IMR-90 (cell line): ENCODE data around the gene CR1L. TPM values are rescaled to one million over a fixed set of nuclear protein-coding genes. Genes with fewer than 3 reads are reported as not detected.
"Not testable (repeated sequence)": the region's sequence is repeated elsewhere in the genome, so short reads cannot be mapped to it uniquely, and the experiment has no call there.

Source experiments
- ATAC-seq: fragments of 200-7000 bp; cut with Tn5 transposase; 2 replicates; pipeline ENCODE4 v1.9.1; 2020; ENCODE audit warnings: low read depth, mild to moderate bottlenecking, moderate library complexity
- BruUV-seq: library from RNA; stranded (reverse); fragments of 400-500 nt; replicated peaks from 2 replicates; lab custom pipeline; 2021; lab: Mats Ljungman, UMichigan
- CTCF ChIA-PET: fragments of 300-600 bp; formaldehyde crosslinking; extraction: SDS; loops from one replicate; lab custom pipeline; 2021; ENCODE audit warnings: antibody characterized with exemption; lab: Yijun Ruan, JAX
- POLR2A ChIA-PET: fragments of 300-600 bp; sonication (Branson Sonifier 250); formaldehyde crosslinking; loops from one replicate; lab custom pipeline; 2022; ENCODE audit warnings: antibody characterized with exemption; ENCODE audit not compliant: unreplicated experiment; lab: Charles Lee
- DNase-seq: peaks from one replicate; pipeline ENCODE4 v3.0.0; 2013
- H2AFZ ChIP-seq: replicated peaks from 2 replicates; pipeline ENCODE3; 2013; ENCODE audit warnings: low read length, mild to moderate bottlenecking; ENCODE audit not compliant: poor library complexity
- H2AK5ac ChIP-seq: 2 replicates; pipeline ENCODE4 v1.6.1; 2013; ENCODE audit warnings: low read depth, low read length, inconsistent platforms
- H2AK9ac ChIP-seq: replicated peaks from 2 replicates; pipeline ENCODE3; 2013; ENCODE audit warnings: mild to moderate bottlenecking, low read depth, low read length, moderate library complexity; ENCODE audit not compliant: poor library complexity
- H2BK120ac ChIP-seq: 2 replicates; pipeline ENCODE4 v1.6.1; 2013; ENCODE audit warnings: low read depth, low read length, inconsistent platforms
- H2BK15ac ChIP-seq: 3 replicates; pipeline ENCODE4 v1.6.1; 2013; ENCODE audit warnings: low read depth, low read length, inconsistent platforms
- H2BK20ac ChIP-seq: 2 replicates; pipeline ENCODE4 v1.6.1; 2013; ENCODE audit warnings: low read depth, mild to moderate bottlenecking, inconsistent platforms, low read length, moderate library complexity
- H2BK5ac ChIP-seq: 2 replicates; pipeline ENCODE4 v1.6.1; 2013; ENCODE audit warnings: mild to moderate bottlenecking, low read depth, low read length, inconsistent platforms; ENCODE audit not compliant: poor library complexity, severe bottlenecking
- H3K14ac ChIP-seq: replicated peaks from 2 replicates; pipeline ENCODE4 v1.6.1; 2013; ENCODE audit warnings: low read depth, low read length, inconsistent platforms
- H3K18ac ChIP-seq: 2 replicates; pipeline ENCODE4 v1.6.1; 2013; ENCODE audit warnings: low read depth, low read length, control low read depth
- H3K23ac ChIP-seq: 2 replicates; pipeline ENCODE4 v1.6.1; 2013; ENCODE audit warnings: low read depth, low read length, inconsistent platforms
- H3K27ac ChIP-seq: 2 replicates; pipeline ENCODE4 v1.5.1; 2013; ENCODE audit warnings: mild to moderate bottlenecking, control low read depth, low read length; ENCODE audit not compliant: insufficient read depth
- H3K27me3 ChIP-seq: 2 replicates; pipeline ENCODE4 v1.6.1; 2013; ENCODE audit warnings: low read length; ENCODE audit not compliant: control insufficient read depth, insufficient read depth
- H3K36me3 ChIP-seq: 2 replicates; pipeline ENCODE4 v1.6.1; 2013; ENCODE audit warnings: low read length, mixed read lengths; ENCODE audit not compliant: control insufficient read depth, insufficient read depth
- H3K4ac ChIP-seq: 2 replicates; pipeline ENCODE4 v1.6.1; 2013; ENCODE audit warnings: low read depth, low read length, inconsistent platforms
- H3K4me1 ChIP-seq: 2 replicates; pipeline ENCODE4 v1.6.1; 2013; ENCODE audit warnings: low read length, mixed read lengths; ENCODE audit not compliant: control insufficient read depth, insufficient read depth
- H3K4me2 ChIP-seq: 2 replicates; pipeline ENCODE4 v1.6.1; 2013; ENCODE audit warnings: low read depth, mild to moderate bottlenecking, control low read depth, low read length, moderate library complexity
- H3K4me3 ChIP-seq: 2 replicates; pipeline ENCODE4 v1.5.1; 2013; ENCODE audit warnings: low read depth, mild to moderate bottlenecking, control low read depth, low read length, moderate library complexity; ENCODE audit not compliant: insufficient read depth
- H3K56ac ChIP-seq: 2 replicates; pipeline ENCODE4 v1.6.1; 2013; ENCODE audit warnings: low read length, inconsistent platforms; ENCODE audit not compliant: insufficient read depth; ENCODE audit errors: extremely low read depth
- H3K79me1 ChIP-seq, 2 experiments: 2 replicates each; pipeline ENCODE4 v1.6.1; 2013; ENCODE audit warnings: low read length in 2 of 2, inconsistent platforms in 1 of 2, low read depth in 1 of 2
- H3K9ac ChIP-seq: 2 replicates; pipeline ENCODE4 v1.6.1; 2013; ENCODE audit warnings: low read depth, low read length, control low read depth
- H3K9me1 ChIP-seq: 2 replicates; pipeline ENCODE4 v1.6.1; 2013; ENCODE audit warnings: low read length, inconsistent platforms; ENCODE audit not compliant: insufficient read depth
- H3K9me3 ChIP-seq: 2 replicates; pipeline ENCODE4 v1.6.1; 2013; ENCODE audit warnings: low read length; ENCODE audit not compliant: control insufficient read depth, insufficient read depth
- H4K20me1 ChIP-seq: 2 replicates; pipeline ENCODE4 v1.6.1; 2013; ENCODE audit warnings: low read length, inconsistent platforms; ENCODE audit not compliant: insufficient read depth
- H4K5ac ChIP-seq: 2 replicates; pipeline ENCODE4 v1.6.1; 2013; ENCODE audit warnings: mild to moderate bottlenecking, low read depth, low read length, control low read depth
- H4K8ac ChIP-seq, 2 experiments: 2 replicates each; pipeline ENCODE4 v1.6.1; 2013; ENCODE audit warnings: low read depth in 2 of 2, low read length in 2 of 2, control low read depth in 1 of 2, inconsistent platforms in 1 of 2
- H4K91ac ChIP-seq: 2 replicates; pipeline ENCODE4 v1.6.1; 2013; ENCODE audit warnings: low read depth, low read length, inconsistent platforms; ENCODE audit not compliant: insufficient read depth
- FOS ChIP-seq: fragments of 150-350 bp; IDR thresholded peaks from 2 replicates; pipeline ENCODE4 v1.6.1; 2016; ENCODE audit warnings: low read depth, low read length
- WGBS, 2 experiments: methylation state at CpG; one replicate each; pipeline versions ENCODE4 v1.1.5 to v1.1.7; 2013; ENCODE audit warnings: missing lambda C conversion rate in 2 of 2; ENCODE audit not compliant: insufficient read length in 1 of 2; ENCODE audit errors: extremely low coverage in 2 of 2; 5-methylcytosine and 5-hydroxymethylcytosine counted together
- dilution Hi-C: fragments of 300-500 bp; cut with HindIII; formaldehyde crosslinking; loops from one replicate; pipeline ENCODE4 v1.14.3; 2018; ENCODE audit warnings: low sequenced_read_pairs; ENCODE audit not compliant: unreplicated experiment
- in situ Hi-C: fragments of 300-500 bp; cut with MboI; formaldehyde crosslinking; loops from 3 replicates; pipeline ENCODE4 v1.14.3; 2019; ENCODE audit warnings: low sequenced_read_pairs, inconsistent platforms, mixed read lengths
- intact Hi-C: fragments of 100-400 bp; cut with micrococcal nuclease; formaldehyde crosslinking; loops from 2 replicates; pipeline ENCODE4 v1.10.0; 2022
- polyA plus RNA-seq, 3 experiments: library from polyadenylated mRNA; depleted of rRNA; stranded (reverse); fragments of >200 nt; gene quantifications; 2 replicates each; pipeline ENCODE4 v1.2.3, GENCODE V29; 2012; ENCODE audit warnings: low replicate concordance in 1 of 3
- total RNA-seq: library from RNA; depleted of rRNA; stranded (reverse); fragments of >200 nt; gene quantifications from 2 replicates; pipeline ENCODE4 v1.2.3, GENCODE V29; 2012

CR1L gene
- total and polyA plus RNA-seq, 2 of the 4 experiments (the other 2 are of a cell fraction) = not detected

- Histone ChIP-seq H2AK5ac (no peak overlapping the region), H2BK120ac (no peak overlapping the region), H4K8ac (no peak overlapping the region), H2BK15ac (no peak overlapping the region), H4K91ac (no peak overlapping the region), H3K56ac (no peak overlapping the region), H2BK5ac (no peak overlapping the region), H3K27me3 (no peaks in the 10 kb centered on the region), H3K18ac (no peak overlapping the region), H3K9ac (no peak overlapping the region), H3K4me3 (no peak overlapping the region), H4K20me1 (no peaks in the 10 kb centered on the region), H2BK20ac (no peak overlapping the region), H3K23ac (no peak overlapping the region), H3K14ac (no peak overlapping the region), H3K36me3 (peaks cover 23% of the 10 kb centered on the region), H3K79me1 (peaks cover 0 to 3% of the 10 kb centered on the region in 2 experiments; a peak in 2 of 4 replicates), H2AFZ (no peak overlapping the region), H2AK9ac (no peak overlapping the region), H3K9me3 (no peaks in the 10 kb centered on the region), H3K27ac (no peak overlapping the region), H3K4ac (no peak overlapping the region), H3K4me1 (no peaks in the 10 kb centered on the region), H3K4me2 (no peak overlapping the region), H3K9me1 (no peaks in the 10 kb centered on the region; the same call in 1 of the 2 replicates), H4K5ac (no peak overlapping the region)
- BruUV-seq = no TSS peak
- WGBS, 2 experiments = no CpG with 5 or more reads among the region's 1 CpG
- CTCF ChIA-PET = no interaction called here
- POLR2A ChIA-PET = no interaction called here
- TF ChIP-seq FOS = no peak
- DNase-seq (no peak), ATAC-seq (no peak)
- dilution Hi-C loops (no loop called here), intact Hi-C loops (no loop called here), in situ Hi-C loops (no loop called here)
These were observed 121.6 kb downstream of the CR1L start for GRCh38 chr1:207766569-207766968.

GRCh38 chr1:207770514-207770913 lies 125.6 kb downstream of the CR1L start:
- H3K18ac ChIP-seq, BruUV-seq, H3K23ac ChIP-seq, H3K4me1 ChIP-seq, H4K5ac ChIP-seq, H3K14ac ChIP-seq, H2BK15ac ChIP-seq, CTCF ChIA-PET, H2BK120ac ChIP-seq, in situ Hi-C loops, H3K9me3 ChIP-seq, H3K4me3 ChIP-seq, POLR2A ChIA-PET, ATAC-seq, H3K4ac ChIP-seq, H2AFZ ChIP-seq, H3K56ac ChIP-seq, H2AK5ac ChIP-seq, H3K36me3 ChIP-seq, H2AK9ac ChIP-seq, H4K91ac ChIP-seq, H3K4me2 ChIP-seq, H4K20me1 ChIP-seq, H3K27ac ChIP-seq, H3K9ac ChIP-seq, H2BK5ac ChIP-seq, DNase-seq, dilution Hi-C loops, H2BK20ac ChIP-seq, intact Hi-C loops, H3K27me3 ChIP-seq, H3K9me1 ChIP-seq, H3K79me1 ChIP-seq, H4K8ac ChIP-seq: not testable (repeated sequence)
- WGBS, 2 experiments = no CpG with 5 or more reads among the region's 4 CpGs
